Measurements from ENCODE around the gene DET1. TPM values are rescaled to one million over a fixed set of nuclear protein-coding genes. Genes with fewer than 3 reads are reported as not detected.
A peak's percentile ranks its signal among the peaks of the same experiment; 100 is the strongest.
"Not testable (repeated sequence)": the region's sequence is repeated elsewhere in the genome, so short reads cannot be mapped to it uniquely, and the experiment has no call there.

DET1 gene
- polyA plus RNA-seq, 3 donors = 12.2 to 15.4 (median 15.0) TPM

GRCh38 chr15:88505721-88506120, 40.8 kb downstream of the DET1 start:
- DNase-seq (ENCODE audit: low read depth in 3 of 3, low spot score in 2 of 3) = no peak

- no peak for DNase-seq (ENCODE audit: low read depth in 3 of 3, low spot score in 2 of 3)
These were observed 42.0 kb downstream of the DET1 start for GRCh38 chr15:88504445-88504844.

- DNase-seq (ENCODE audit: low read depth in 3 of 3, low spot score in 2 of 3) = no peak
These were observed 47.5 kb downstream of the DET1 start for GRCh38 chr15:88498996-88499395.

GRCh38 chr15:88497109-88497765, 49.2 kb downstream of the DET1 start:
- no peak for DNase-seq (ENCODE audit: low read depth in 3 of 3, low spot score in 2 of 3)

DNA sequence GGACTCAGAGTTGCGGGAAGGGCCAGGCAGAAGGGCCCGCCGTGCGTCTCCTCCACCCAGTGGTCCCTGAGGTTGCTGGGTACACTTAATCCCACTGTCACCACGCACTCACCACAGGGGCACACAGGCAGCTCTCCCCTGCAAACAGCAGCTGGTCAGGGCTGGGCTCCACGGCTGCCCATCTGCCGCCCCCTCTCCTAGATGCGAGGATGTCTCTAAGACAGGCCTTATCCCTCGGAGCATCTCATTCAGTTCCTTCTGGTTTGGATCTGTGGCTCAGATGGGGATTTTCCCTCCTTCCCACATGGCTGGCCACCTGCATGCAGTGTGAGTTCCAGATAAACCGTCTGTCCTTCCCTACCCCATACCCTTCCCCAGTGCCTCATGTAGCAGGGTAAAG, 52.6 kb downstream of the DET1 start:
- DNase-seq (ENCODE audit: low read depth in 3 of 3, low spot score in 2 of 3) = no peak

DNA sequence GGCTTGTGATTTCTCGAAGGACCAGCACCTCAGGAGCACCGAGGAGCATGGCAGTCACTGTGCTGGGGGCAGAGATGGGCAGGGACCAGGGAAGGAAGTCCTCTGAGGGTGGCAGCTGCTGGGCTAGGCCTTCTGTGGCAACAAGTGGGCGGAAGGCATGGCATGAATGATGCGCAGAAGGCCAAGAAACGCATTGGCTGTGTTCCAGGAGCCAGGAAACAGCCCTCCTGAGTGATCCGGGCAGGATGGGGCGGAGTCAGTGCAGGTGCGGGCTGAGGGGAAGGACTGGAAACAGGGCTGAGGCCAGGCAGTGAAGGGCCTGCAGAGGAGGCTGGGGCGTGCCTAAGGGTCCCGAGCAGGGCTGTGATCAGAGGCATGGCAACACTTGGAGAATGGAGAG, 55.3 kb downstream of the DET1 start:
- DNase-seq (ENCODE audit: low read depth in 3 of 3, low spot score in 2 of 3) = no peak

DNA sequence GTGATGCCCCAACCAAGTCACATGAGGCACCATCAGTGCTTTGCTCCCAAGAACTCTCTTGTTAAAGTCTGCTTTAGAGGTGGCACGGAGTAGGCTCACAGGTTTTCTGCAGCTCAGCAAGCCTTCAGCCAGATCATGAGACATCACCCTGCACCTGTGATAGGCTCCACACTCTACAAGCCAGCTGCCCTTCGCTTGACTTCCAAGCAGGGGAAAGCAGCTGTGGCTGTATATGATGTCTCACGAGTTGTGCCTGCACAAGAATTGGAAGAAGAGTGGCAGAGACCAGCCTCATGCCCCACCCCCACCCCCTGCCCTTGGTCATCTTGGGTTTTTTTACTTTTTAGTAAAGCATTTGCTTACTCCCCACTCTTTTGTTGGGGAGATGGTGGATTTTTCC, 56.4 kb downstream of the DET1 start:
- DNase-seq (ENCODE audit: low read depth in 3 of 3, low spot score in 2 of 3) = no peak

DNA sequence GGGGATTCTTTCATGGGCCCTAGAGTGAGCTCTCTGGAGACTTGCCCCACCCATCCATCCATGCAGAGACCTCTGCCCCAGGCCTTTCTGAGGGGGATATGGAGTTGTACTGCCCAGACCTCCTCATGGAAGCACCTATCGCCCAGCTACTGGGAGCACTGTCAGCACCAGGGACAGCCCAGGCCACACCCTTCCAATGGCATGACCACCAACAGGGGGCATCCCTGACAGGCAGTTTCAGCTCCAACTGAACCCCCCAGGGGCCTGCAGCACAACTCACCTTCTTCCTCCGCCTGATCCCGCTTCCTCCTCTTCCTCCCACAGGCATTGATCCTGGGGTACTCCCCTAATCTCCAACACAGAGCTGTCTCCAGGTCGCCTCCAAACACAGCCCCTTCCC, 57.2 kb downstream of the DET1 start:
- no peak for DNase-seq (ENCODE audit: low read depth in 3 of 3, low spot score in 2 of 3)

DNA sequence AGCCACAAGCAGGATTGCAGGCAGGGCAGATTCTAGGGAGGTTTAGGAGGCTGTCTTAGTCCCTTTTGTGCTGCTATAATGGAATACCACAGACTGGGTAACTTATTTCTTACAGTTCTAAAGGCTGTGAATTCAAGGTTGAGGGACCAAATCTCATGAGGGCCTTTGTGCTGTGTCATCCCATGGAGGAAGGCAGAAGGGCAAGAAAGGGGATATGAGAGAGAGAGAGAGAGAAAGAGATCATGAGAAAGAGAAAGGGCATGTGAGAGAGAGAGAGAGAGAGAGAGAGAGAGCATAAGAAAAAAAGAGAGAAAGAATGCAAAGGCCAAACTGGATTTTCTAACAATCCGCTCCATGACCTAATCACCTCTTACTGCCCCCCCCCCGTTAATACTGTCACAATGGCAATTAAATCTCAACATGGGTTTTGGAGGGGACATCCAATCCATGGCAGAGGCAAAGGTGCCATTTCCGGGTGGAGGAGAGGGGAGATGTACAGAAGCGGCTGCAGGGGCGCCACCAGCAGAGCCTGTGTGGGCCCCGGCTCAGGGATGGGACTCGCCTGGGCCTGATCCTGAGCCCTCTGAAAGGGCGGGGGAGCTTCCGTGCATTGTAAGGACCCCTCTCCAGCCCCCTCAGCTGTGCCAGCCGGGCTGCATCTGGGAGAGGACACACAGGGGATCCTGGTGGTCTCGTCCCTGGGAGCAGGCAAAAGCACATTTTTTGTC, 58.5 kb downstream of the DET1 start:
- DNase-seq (ENCODE audit: low read depth in 3 of 3, low spot score in 2 of 3) = no peak

DNA sequence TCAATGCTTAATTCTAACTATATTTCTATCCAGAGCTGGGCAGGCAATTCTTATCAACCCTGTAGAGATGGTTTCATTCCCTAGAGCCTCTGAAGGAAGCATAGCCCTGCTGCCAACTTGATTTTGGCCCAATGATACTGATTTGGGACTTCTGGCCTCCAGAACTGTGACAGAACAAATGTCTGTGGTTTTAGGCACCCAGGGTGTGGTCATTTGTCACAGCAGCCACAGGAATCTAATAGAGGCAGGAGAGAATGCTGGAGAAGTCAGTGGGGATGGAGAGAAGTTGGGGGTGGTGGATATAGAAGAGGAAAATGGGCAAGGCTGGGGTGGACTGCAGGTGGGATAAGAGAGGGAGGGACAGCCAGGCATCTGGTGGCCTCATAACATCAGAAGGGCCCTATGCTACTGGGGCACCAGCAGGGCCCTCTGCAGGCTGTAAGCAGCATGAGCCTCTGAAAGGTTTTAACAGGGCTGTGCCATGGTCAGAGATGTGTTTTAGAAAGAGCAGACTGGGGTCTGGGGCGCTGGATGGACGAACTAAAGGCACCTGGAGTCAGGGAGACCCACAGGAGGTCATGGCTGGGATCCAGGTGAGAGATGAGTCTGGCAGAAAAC, 59.2 kb downstream of the DET1 start:
- no peak for DNase-seq (ENCODE audit: low read depth in 3 of 3, low spot score in 2 of 3)

DNA sequence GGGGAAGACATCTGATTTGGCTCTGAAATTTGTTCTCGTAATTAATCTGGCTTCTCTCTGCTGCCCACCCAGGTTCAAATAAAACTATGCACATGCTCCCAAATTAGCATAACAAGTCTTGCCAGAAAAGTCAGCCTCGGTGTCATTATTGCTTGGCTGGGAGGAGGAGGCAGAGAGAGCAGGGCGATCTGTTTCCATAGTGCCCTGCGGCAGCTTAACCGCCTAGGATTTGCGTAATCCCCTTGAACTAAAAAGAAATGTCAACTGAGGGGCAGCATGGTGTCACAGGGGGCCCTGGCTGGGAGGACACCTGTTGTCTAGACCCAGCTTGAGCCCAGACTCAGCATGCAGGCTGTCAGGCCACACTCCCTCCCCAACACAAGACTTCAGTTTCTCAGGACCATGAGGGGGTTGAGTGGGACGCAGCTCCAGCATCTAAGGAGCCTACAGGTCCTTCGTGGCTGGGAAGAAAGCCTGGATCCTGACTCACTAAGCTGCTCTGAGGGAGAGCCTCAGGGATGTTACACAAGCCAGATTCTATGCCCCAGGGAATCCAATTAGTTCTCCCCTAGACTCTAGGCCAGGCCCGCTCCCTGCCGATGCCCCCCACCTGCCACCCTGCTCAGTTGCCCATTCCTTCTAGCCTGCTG, 61.7 kb downstream of the DET1 start:
- peak in 2 of 3 donors; percentile 39 to 52 for DNase-seq (ENCODE audit: low read depth in 3 of 3, low spot score in 2 of 3)

GRCh38 chr15:88482263-88482662, 64.2 kb downstream of the DET1 start:
- DNase-seq (ENCODE audit: low read depth in 3 of 3, low spot score in 2 of 3) = no peak

- no peak for DNase-seq (ENCODE audit: low read depth in 3 of 3, low spot score in 2 of 3)
These were observed 65.5 kb downstream of the DET1 start for GRCh38 chr15:88480981-88481380.

DNA sequence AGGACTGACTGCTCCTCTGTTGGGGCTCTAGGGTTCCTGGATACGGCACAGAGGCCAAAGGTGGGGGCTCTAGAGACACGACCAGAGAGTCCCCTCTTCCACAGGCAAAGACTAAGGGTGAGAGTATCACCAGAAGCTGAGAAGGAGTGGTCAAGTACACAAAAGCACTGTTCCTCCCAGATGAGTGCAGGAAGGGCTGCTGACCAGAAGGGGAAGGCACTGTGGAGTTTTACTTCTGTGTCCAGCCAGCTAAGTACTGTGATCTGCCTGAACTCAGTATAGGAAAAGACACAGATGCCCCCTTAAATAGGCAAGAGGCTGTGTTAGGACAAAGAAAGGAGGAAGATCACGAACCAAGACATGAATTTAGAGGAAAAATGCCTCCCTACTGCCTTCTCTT, 67.3 kb downstream of the DET1 start:
- DNase-seq (ENCODE audit: low read depth in 3 of 3, low spot score in 2 of 3) = no peak

- DNase-seq (ENCODE audit: low read depth in 3 of 3, low spot score in 2 of 3) = no peak
These were observed 68.6 kb downstream of the DET1 start for GRCh38 chr15:88477904-88478303.

DNA sequence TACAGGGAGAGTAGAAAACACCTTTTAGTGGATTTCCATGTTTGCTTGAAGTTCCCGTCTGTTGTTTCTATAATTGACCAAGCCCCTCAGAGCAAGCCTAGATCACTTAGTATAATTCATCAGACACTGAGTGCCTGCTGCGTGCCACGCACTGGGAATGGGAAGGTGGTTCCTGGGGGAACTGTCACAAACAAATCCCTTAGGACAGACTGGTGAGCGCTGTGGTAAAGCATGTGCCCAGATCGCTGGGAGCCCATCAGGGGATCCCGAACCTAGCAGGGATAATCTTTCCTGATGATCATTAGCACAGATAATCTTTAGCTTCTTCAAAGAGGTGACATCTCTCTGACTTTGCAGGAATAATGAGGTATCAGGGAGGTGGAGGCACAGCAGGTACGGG, 69.4 kb downstream of the DET1 start:
- DNase-seq (ENCODE audit: low read depth in 3 of 3, low spot score in 2 of 3) = no peak

GRCh38 chr15:88476635-88477060, 69.8 kb downstream of the DET1 start:
- DNase-seq (ENCODE audit: low read depth in 3 of 3, low spot score in 2 of 3) = no peak

- not testable (repeated sequence) for DNase-seq (ENCODE audit: low read depth in 3 of 3, low spot score in 2 of 3)
These were observed 72.7 kb downstream of the DET1 start for GRCh38 chr15:88473661-88474293.

GRCh38 chr15:88472225-88472624, 74.3 kb downstream of the DET1 start:
- DNase-seq (ENCODE audit: low read depth in 3 of 3, low spot score in 2 of 3) = no peak

DNA sequence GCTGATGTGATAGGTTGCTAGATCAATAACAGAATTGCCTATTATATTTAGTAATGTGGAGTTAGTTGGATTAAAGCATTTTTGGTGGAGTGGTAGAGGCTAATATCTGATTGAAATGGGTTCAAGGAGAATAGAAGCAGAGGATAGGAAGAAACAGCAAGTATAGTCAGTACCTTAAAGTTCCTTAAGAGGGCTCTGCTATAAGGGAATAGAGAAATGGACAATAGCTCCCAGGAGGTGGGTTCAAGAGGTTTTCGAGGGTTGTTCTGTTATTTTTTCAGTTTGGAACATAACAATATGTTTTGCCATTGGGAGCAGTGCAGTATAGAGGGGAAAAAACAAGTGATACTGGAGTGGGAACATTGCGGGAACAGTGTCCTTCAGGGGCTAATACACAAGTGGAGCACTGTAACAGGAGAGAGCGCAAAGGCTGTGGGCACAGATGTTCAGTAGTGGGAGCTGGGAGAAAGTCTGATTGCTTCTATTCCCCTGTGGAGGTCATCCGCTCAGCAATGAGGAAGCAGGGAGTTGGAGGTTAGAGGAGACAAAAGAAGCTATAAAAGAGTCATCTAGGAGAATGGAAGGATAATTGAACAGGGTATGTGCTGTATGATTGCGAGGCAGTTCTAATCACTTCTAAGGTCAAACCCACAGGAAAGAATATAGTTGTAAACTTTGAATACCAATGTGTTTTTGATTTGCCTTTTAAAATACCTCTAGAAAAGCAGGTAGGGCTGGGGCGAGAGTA, 75.7 kb downstream of the DET1 start:
- DNase-seq (ENCODE audit: low read depth in 3 of 3, low spot score in 2 of 3) = no peak
